ENCODE results near the gene DGKZ. TPM values are rescaled to one million over a fixed set of nuclear protein-coding genes. Genes with fewer than 3 reads are reported as not detected.

DGKZ gene
- total RNA-seq, 2 experiments from 2014 or later, result 96.9 to 132 TPM

DNA sequence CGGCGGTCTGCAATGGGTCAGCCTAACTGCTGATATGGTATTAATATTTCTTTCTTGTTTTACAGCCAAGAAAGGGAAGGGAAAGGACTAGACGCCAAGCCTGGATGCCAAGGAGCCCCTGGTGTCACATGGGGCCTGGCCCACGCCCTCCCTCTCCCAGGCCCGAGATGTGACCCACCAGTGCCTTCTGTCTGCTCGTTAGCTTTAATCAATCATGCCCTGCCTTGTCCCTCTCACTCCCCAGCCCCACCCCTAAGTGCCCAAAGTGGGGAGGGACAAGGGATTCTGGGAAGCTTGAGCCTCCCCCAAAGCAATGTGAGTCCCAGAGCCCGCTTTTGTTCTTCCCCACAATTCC is 36.1 kb downstream of the DGKZ start:
- no peaks in the 10 kb centered on the region for H3K36me3 Mint-ChIP-seq
- CTCF ChIA-PET, result interaction anchor here (1.3 to 1.8 kb wide), 4 partner anchors 9 to 35 kb away, joined by 3 to 12 read pairs (median 4); partner anchors contain the start of gene CHRM4
- no peak for ATAC-seq

DNA sequence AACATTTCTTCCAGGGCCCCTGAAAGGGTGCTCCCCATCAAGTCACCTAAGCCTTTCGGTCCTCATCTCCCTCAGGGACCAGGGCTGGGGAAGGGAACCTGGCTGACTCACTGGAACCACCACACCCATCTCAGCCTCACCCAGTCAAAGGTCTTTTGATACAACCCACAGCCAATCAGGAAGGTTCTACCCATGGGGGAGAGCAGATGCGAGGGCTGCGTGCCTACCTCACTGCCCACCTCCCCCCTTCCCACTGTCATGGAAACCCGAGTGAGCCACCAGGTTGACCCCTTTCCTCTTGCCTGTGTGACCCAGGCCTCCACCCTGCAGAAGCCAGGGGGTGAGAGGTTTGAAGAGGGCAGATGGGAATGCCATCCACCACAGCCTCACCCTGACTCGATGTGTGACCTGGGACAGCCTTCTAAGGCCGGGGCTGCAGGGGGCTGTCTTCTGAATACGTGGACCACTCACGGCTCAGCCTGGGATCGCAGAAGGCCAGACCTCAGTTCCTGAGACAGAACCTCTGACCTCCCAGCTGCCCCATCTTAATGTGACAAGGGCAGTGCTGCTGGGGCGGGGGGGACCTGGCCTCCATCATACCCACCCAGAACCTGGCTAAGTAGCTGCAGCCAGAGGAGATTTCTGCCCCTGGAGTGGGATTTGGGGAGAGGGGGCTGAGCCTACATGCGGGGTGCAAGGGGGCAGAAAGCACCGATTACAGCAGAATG is 36.9 kb downstream of the DGKZ start:
- CTCF ChIA-PET, result interaction anchor here (0.6 to 1.8 kb wide), 5 partner anchors 8 to 228 kb away, joined by 3 to 12 read pairs (median 4); partner anchors contain the start of gene CHRM4
- H3K9me3 Mint-ChIP-seq (ENCODE audit: low read depth), result no peaks in the 10 kb centered on the region
- no peak for ATAC-seq
- no peaks in the 10 kb centered on the region for H3K36me3 Mint-ChIP-seq
- peaks cover 52% of the 10 kb centered on the region for H3K27me3 Mint-ChIP-seq
- peaks cover 22% of the 10 kb centered on the region for H3K4me1 Mint-ChIP-seq
- H3K27ac Mint-ChIP-seq, result no peak overlapping the region
- H3K4me3 Mint-ChIP-seq, result no peak overlapping the region
- no peak for DNase-seq

More for the DNA sequence above, 36.1 kb downstream of the DGKZ start:
- Mint-ChIP-seq H3K9me3 (ENCODE audit: low read depth) (no peaks in the 10 kb centered on the region), H3K27me3 (peaks cover 44% of the 10 kb centered on the region), H3K4me3 (no peak overlapping the region), H3K4me1 (peaks cover 25% of the 10 kb centered on the region), H3K27ac (no peak overlapping the region)
- DNase-seq, result no peak

DNA sequence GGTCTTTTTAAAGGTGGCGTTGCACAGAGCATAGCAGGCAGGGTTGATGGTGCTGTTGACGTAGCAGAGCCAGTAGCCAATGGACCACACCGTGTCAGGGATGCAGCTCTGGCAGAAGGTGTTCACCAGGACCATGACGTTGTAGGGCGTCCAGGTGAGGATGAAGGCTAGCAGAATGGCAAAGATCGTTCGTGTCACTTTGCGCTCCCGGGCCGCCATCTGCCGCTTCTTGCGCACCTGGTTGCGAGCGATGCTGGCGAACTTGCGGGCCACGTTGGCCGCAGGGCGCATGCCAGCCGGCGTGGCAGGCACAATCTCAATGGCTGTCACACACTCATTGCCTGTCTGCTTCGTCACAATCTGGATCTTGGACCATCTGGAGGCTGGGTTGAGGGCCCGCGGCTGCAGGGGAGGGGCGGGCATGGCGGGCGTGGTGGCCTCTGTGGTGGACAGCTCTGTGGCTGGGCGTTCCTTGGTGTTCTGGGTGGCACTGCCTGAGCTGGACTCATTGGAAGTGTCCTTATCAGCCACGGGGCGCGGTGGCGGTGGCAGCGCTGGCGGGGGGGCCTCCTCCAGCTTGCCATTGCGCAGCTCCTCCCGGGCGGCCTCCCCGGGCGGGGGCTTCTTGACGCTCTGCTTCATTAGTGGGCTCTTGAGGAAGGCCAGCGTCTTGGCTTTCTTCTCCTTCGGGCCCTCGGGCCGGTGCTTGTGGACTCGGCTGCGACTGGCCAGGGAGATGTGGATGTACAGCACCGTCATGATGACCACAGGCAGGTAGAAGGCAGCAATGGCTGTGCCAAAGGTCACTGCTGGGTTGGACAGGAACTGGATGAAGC is 38.1 kb downstream of the DGKZ start:
- Mint-ChIP-seq H3K27ac (no peak overlapping the region), H3K9me3 (ENCODE audit: low read depth) (no peaks in the 10 kb centered on the region), H3K4me1 (peaks cover 28% of the 10 kb centered on the region), H3K27me3 (peaks cover 64% of the 10 kb centered on the region), H3K36me3 (no peaks in the 10 kb centered on the region), H3K4me3 (no peak overlapping the region)
- CTCF ChIA-PET, result interaction anchor here (5.2 kb wide), 1 partner anchor 16 kb away, joined by 16 read pairs; no protein-coding TSS in a partner anchor
- no peak for DNase-seq
- ATAC-seq, result no peak

DNA sequence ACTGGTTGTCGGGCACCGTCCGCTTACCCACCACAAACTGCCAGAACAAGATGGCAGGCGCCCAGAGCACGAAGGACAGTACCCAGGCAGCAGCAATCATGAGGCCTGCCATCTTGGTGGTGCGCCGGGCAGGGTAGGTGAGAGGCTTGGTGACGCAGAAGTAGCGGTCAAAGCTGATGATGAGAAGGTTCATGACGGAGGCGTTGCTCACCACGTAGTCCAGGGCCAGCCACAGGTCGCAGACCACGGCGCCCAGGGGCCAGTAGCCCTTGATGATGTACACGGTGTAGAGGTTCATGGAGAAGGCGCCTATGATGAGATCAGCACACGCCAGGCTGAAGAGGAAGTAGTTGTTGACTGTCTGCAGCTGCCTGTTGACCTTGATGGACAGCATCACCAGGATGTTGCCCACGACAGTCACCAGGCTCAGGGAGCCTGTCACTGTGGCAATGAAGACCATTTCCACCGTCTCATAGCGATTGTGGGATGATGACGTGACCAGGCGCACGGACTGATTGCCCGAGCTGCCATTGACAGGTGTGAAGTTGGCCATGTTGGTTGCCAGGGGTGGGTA is 38.8 kb downstream of the DGKZ start:
- peaks cover 32% of the 10 kb centered on the region for H3K4me1 Mint-ChIP-seq
- no peak overlapping the region for H3K4me3 Mint-ChIP-seq
- peaks cover 71% of the 10 kb centered on the region for H3K27me3 Mint-ChIP-seq
- H3K27ac Mint-ChIP-seq, result no peak overlapping the region
- no peaks in the 10 kb centered on the region for H3K9me3 Mint-ChIP-seq (ENCODE audit: low read depth)
- CTCF ChIA-PET, result interaction anchor here (3.1 to 5.2 kb wide), 2 partner anchors 17 to 34 kb away, joined by 16 read pairs; no protein-coding TSS in a partner anchor
- DNase-seq (no peak), ATAC-seq (no peak)
- no peaks in the 10 kb centered on the region for H3K36me3 Mint-ChIP-seq

DNA sequence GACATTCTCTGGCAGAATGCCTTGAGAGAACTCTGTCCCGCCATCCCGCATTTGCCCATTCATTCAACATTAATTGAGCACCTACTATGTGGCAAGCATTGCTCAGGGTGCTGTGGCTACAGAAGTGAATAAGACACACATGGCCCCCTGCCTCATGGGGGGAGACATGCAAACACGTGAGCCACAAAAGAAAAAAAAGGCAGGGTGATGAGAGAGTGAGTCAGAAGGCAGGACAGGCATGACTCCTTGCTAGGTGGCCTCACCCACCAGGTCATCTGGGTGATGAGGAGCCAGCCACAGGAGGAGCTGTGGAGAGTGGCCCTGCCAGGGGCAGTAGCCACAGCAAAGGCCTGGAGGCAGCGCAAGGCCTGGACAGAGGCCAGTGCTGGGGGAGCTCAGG is 39.4 kb downstream of the DGKZ start:
- CTCF ChIA-PET, result interaction anchor here (1.1 to 6.7 kb wide), 7 partner anchors 18 to 231 kb away, joined by 3 to 35 read pairs (median 16); partner anchors contain the start of genes ATG13, DGKZ and HARBI1
- Mint-ChIP-seq H3K36me3 (no peaks in the 10 kb centered on the region), H3K27ac (no peak overlapping the region), H3K4me3 (no peak overlapping the region), H3K27me3 (peaks cover 71% of the 10 kb centered on the region), H3K9me3 (ENCODE audit: low read depth) (no peaks in the 10 kb centered on the region), H3K4me1 (peaks cover 32% of the 10 kb centered on the region)
- DNase-seq, result no peak
- ATAC-seq, result no peak

DNA sequence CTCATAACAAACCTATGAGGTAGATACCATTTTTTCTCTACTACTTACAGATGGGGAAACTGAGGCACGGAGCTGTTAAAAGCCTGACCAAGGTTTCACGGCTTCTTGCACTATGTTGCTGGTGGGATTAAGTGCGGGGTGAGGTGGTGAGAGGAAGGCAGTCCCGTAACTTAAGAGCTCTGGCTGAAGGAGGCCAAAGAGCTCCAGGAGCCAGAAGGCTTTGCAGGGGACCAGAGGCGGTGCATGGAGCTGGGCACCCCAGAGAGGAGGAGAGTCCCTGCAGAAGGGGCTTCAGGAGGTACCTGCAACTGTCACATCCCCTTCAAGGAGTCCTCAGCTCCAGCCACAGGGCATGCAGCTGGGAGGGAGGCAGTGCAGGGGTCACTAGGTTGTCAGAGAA is 40.2 kb downstream of the DGKZ start:
- DNase-seq (no peak), ATAC-seq (no peak)
- Mint-ChIP-seq H3K36me3 (no peaks in the 10 kb centered on the region), H3K27ac (no peak overlapping the region), H3K4me1 (peaks cover 28% of the 10 kb centered on the region), H3K4me3 (no peak overlapping the region), H3K27me3 (peaks cover 67% of the 10 kb centered on the region), H3K9me3 (ENCODE audit: low read depth) (no peaks in the 10 kb centered on the region)
- CTCF ChIA-PET, result interaction anchor here (0.5 to 6.7 kb wide), 10 partner anchors 10 to 230 kb away, joined by 3 to 35 read pairs (median 6); partner anchors contain the start of genes ATG13, DGKZ and HARBI1

DNA sequence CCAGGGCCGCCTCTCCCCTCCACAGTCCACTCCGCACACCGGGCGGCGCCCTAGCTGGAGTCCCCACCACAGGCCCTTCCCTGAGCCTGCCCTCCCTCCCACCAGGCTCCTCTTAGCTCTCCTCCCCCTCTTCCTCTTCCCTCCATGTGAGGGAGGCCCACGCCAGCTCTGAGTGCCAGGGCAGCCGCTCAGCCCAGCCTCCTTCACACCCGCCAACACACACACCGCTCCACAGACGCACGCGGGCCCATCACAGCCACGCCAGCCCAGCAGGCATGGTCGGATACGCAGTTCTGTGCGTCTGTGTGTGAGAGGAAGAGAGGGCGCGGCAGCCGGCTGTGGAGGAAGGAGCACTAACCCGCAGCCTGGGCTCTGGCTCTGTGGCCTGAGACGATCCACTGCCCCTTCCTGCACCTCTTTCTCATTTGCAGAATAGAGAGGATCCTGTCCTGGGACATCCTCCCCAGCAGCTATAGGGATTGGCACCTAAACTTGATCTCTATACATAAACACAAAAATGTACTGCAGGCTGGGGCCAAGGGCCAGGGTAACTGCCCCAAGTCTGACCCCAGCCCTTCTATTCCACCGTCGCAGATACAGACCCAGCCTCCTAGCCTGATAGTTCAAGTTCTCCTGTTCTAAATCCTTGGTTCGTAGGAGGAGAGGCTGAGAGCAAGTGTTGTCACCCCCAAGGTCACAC is 40.8 kb downstream of the DGKZ start:
- no peak for DNase-seq

DNA sequence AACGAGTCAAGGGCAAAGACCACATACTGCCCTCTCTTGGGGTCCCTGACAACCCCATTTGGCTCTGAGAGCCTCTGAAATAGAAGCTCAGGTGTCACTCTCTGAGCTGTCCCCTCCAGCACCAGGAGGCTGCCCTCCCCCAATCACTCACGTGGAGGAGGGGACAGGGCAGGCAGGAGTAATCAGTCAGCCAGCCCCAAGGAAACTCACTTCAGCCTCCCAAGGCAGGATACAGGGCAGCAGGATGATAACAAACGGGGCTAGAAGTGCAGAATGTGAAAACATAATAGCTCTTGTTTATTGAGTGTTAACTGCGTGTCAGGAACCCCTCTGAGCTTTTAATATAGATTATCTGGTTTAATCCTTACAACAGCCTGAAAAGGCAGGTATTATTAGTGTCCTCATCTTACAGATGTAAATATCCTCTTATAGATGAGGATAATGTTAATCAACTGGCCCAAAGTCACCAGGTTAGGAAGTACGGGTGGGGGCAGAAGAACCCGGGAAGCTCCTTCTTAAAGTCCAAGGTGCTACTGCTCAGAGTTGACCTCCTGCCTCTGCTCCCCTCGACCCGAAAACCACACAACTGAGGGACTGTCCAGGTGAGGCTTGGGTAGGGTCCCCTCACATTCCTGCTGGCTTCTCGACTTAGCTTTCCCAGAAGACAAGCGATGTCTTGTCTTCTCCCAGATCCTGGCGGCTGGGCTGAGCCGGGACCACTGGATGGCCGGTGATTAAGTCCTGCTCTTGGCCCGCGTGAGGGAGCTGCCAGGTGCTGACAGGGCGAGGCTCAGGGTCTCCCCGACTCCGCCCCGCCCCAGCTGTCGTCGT is 41.6 kb downstream of the DGKZ start:
- no peak overlapping the region for H3K27ac Mint-ChIP-seq
- DNase-seq (no peak), ATAC-seq (no peak)
- no peaks in the 10 kb centered on the region for H3K36me3 Mint-ChIP-seq
- H3K9me3 Mint-ChIP-seq (ENCODE audit: low read depth), result no peaks in the 10 kb centered on the region
- no peak overlapping the region for H3K4me3 Mint-ChIP-seq
- peaks cover 71% of the 10 kb centered on the region for H3K27me3 Mint-ChIP-seq
- peaks cover 38% of the 10 kb centered on the region for H3K4me1 Mint-ChIP-seq
- CTCF ChIA-PET, result interaction anchor here (0.6 to 6.7 kb wide), 21 partner anchors 11 to 229 kb away, joined by 3 to 35 read pairs (median 4); partner anchors contain the start of genes ATG13 and HARBI1

More for the DNA sequence above, 40.8 kb downstream of the DGKZ start:
- Mint-ChIP-seq H3K4me1 (peaks cover 33% of the 10 kb centered on the region), H3K9me3 (ENCODE audit: low read depth) (no peaks in the 10 kb centered on the region), H3K27me3 (peaks cover 69% of the 10 kb centered on the region), H3K36me3 (no peaks in the 10 kb centered on the region), H3K4me3 (no peak overlapping the region), H3K27ac (no peak overlapping the region)
- CTCF ChIA-PET, result interaction anchor here (0.5 to 6.7 kb wide), 12 partner anchors 10 to 230 kb away, joined by 3 to 35 read pairs (median 6); partner anchors contain the start of genes ATG13, DGKZ and HARBI1
- no peak for ATAC-seq

DNA sequence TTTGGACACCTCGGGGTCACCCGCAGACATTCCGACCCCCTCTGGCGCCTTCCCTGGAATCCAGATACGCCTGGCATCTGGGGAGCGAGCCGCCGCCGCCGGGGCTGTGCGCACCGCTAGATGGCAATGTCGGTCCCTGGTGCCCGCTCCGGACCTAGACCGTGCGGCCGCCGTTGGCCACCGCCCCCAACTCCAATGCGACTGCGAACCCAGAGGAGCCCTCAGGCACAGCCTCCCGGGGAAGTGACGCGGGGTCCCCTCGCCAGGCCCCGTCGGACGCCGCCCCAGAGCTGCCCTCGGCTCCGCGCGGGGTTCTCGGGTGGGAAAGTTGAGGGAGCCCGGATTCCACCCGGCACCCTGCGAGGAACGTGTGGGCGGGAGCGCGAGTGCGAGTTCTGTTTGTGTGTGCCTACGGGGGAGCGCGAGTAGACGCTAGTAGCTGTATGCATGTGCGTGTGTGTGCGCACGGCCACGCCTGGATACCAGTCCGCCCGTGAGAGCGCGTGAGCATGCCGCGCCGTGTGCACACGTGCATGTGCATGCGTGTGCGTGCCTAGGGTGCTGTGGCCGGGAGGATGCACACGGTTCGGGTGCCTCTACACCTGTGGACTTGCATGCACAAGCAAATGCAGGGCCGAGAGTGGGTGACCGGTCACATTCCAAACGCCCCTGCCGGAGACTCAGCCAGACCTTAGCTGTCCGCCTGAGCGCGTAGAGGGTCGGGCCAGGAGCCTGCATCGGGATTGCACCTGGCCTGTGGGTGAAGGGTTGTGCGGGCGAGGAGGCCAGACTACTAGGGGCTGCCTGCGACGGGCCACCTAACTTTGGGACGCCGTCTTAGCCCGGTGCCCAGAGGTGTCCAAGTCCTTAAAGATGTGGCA is 42.4 kb downstream of the DGKZ start:
- no peaks in the 10 kb centered on the region for H3K9me3 Mint-ChIP-seq (ENCODE audit: low read depth)
- H3K4me3 Mint-ChIP-seq, result no peak overlapping the region
- DNase-seq (peak; percentile 68), ATAC-seq (peak; percentile 55)
- H3K27ac Mint-ChIP-seq, result no peak overlapping the region
- no peaks in the 10 kb centered on the region for H3K36me3 Mint-ChIP-seq
- CTCF ChIA-PET, result interaction anchor here (0.6 to 6.7 kb wide), 20 partner anchors 8 to 228 kb away, joined by 3 to 35 read pairs (median 4); partner anchors contain the start of genes ATG13, HARBI1 and MDK
- H3K4me1 Mint-ChIP-seq, result peaks cover 38% of the 10 kb centered on the region
- peaks cover 68% of the 10 kb centered on the region for H3K27me3 Mint-ChIP-seq

DNA sequence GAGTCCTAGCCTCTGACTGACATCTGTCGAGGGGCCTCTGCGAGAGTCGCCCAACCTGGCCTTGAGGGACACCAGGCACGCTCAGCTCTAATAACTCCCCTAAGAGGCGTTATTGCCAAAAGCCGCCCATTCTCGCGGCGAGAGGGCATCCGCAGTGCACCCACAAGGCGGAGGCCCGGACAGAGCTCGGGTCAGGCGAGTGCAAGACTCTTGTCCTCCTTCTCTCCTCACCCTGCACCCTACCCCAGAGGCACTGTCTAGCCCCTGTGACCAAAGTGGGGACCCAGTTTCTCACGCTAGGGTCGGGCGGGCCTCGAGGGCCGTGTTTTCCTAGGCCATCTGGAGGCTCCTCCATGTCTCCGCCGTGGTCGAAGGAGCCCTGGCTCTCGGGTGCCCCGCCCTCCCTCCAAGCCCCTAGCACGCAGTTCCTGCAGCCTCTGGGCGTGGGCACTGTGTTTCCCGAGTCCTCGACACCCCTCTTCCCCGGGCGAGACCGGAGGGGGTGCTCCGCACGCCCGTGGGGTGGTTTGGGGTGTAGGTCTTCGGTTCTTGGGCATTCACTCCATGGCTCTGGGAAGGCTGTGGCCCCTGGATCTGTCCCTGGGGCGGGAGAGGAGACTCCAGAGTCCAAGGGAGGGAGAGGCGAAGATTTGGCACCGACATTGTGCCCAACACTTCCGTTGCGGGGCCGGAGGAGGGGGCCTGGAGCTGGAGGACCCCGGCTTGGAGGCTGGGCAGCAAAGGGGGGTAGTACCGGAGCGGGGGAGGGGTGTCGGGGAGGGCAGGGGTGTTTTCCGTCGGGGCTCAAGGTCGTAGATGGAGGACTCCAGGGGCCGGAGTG is 43.3 kb downstream of the DGKZ start:
- Mint-ChIP-seq H3K27me3 (peaks cover 64% of the 10 kb centered on the region), H3K36me3 (no peaks in the 10 kb centered on the region), H3K9me3 (ENCODE audit: low read depth) (no peaks in the 10 kb centered on the region), H3K4me1 (peaks cover 38% of the 10 kb centered on the region), H3K4me3 (no peak overlapping the region), H3K27ac (no peak overlapping the region)
- DNase-seq, result no peak
- no peak for ATAC-seq
- CTCF ChIA-PET, result interaction anchor here (0.7 to 6.7 kb wide), 12 partner anchors 9 to 227 kb away, joined by 3 to 35 read pairs (median 6); partner anchors contain the start of genes ATG13, HARBI1 and MDK

Measured in activated CD8-positive, alpha-beta memory T cell treated with anti-CD3 and anti-CD28 coated beads, Interleukin-2, amount 10 ng/mL, durations not matched to agents 7 days and 5 days (primary cell).